Astrocyte of the cerebellum (primary cell): Measurements from ENCODE around the gene ACSF3.

Experiments used
- DNase-seq: peaks from one replicate; pipeline ENCODE4 v3.0.0-alpha.2; 2011; ENCODE audit warnings: low read depth
- H3K4me3 ChIP-seq: 2 replicates; pipeline ENCODE4 v1.5.1; 2011; ENCODE audit warnings: mild to moderate bottlenecking, low read depth, low read length, moderate library complexity
- CTCF ChIP-seq: IDR thresholded peaks from 2 replicates; pipeline ENCODE4 v1.5.1; 2012; ENCODE audit warnings: low read length, low read depth, moderate library complexity, mild to moderate bottlenecking; ENCODE audit errors: missing control alignments
- in situ Hi-C: cut with HindIII; loops from 2 replicates; pipeline ENCODE4 v1.10.0; 2017; ENCODE audit warnings: low sequenced_read_pairs

The ACSF3 gene

GRCh38 chr16:89048090-89048725, 45.4 kb upstream of the ACSF3 start:
- DNase-seq, result no peak
- no peak for TF ChIP-seq CTCF
- in situ Hi-C loops, result no loop called here
- H3K4me3 ChIP-seq, result no peak overlapping the region

- no peak for DNase-seq
- H3K4me3 ChIP-seq, result no peak overlapping the region
- no peak for TF ChIP-seq CTCF
- in situ Hi-C loops, result no loop called here
These were observed 44.7 kb upstream of the ACSF3 start for GRCh38 chr16:89048871-89049422.

- no peak for DNase-seq
- no peak for TF ChIP-seq CTCF
- H3K4me3 ChIP-seq, result no peak overlapping the region
- in situ Hi-C loops, result no loop called here
These were observed 44.1 kb upstream of the ACSF3 start for GRCh38 chr16:89049484-89050118.

GRCh38 chr16:89050119-89050867, 43.4 kb upstream of the ACSF3 start:
- DNase-seq, result no peak
- H3K4me3 ChIP-seq, result no peak overlapping the region
- in situ Hi-C loops, result no loop called here
- no peak for TF ChIP-seq CTCF

GRCh38 chr16:89050868-89051311, 42.8 kb upstream of the ACSF3 start:
- in situ Hi-C loops, result no loop called here

More at GRCh38 chr16:89050868-89051311, 42.8 kb upstream of the ACSF3 start:
- TF ChIP-seq CTCF, result no peak
- DNase-seq, result no peak
- H3K4me3 ChIP-seq, result no peak overlapping the region
